NCI-H2029 (cell line): ENCODE data around the gene C20orf204.

Source experiments
- DNase-seq: peaks from one replicate; lab custom pipeline; 2025; lab: John Stamatoyannopoulos, UW

C20orf204 gene

DNA sequence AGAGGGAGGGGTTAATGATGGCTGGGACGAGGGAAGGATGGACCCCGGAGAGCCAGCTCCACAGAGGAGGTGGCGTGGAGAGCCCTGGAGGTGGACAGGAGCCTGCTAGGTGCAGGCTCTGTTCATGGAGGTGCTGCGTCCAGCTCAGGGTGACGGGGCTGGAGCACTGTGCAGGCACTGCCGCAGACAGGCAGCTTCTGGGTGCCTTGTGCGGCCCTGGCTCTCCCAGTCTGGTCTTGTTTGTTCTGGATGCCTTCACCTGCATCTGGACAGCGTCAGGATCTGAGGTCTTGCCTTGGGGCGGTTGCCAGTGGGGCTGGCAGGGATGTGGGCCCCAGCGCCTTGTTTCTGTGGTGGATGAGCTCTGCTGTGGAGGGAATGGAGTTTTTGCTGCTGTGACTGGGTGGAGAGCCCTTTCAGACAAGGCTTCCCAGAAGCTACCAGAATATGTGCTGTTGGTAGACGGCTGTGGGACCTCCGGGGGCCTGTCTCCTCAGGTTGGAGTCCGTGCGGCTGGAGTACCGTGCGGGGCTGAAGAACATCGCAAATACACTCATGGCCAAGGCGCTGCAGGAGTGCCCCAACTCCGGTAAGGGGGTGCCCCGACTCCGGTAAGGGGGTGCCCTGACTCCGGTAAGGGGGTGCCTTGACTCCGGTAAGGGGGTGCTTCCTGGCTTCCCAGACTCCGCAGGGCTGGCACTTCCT, 7.8 kb upstream of the C20orf204 start:
- no peak for DNase-seq

DNA sequence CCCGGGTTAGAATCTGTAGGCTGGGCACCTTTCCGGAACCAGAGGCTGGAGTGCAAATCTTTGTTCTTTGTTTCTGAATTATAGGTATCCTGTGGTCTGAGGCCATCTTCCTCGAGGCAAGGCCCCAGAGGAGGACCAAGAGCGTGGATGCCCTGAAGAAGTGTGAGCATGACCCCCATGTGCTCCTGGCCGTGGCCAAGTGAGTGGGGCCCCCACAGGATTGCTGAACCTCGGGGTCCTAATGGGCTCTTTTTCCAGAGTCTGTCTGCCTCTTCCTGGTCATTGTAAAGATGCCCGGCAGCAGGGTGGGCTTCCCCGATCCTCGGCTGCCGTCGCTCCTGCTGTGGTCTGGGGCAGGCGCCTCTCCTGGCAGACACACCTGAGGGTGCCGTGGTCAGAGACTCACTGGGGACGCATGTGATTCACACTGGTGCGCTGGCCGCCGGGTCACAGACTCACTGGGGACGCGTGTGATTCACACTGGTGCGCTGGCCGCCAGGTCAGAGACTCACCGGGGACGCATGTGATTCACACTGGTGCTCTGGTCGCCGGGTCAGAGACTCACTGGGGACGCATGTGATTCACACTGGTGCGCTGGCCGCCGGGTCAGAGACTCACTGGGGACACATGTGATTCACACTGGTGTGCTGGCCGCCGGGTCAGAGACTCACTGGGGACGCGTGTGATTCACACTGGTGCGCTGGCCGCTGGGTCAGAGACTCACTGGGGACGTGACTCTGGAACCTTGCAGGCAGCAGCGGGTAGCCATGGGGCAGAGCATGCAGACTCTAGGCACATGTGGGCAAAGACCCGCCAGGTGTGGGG, 6.5 kb upstream of the C20orf204 start:
- DNase-seq, result no peak

DNA sequence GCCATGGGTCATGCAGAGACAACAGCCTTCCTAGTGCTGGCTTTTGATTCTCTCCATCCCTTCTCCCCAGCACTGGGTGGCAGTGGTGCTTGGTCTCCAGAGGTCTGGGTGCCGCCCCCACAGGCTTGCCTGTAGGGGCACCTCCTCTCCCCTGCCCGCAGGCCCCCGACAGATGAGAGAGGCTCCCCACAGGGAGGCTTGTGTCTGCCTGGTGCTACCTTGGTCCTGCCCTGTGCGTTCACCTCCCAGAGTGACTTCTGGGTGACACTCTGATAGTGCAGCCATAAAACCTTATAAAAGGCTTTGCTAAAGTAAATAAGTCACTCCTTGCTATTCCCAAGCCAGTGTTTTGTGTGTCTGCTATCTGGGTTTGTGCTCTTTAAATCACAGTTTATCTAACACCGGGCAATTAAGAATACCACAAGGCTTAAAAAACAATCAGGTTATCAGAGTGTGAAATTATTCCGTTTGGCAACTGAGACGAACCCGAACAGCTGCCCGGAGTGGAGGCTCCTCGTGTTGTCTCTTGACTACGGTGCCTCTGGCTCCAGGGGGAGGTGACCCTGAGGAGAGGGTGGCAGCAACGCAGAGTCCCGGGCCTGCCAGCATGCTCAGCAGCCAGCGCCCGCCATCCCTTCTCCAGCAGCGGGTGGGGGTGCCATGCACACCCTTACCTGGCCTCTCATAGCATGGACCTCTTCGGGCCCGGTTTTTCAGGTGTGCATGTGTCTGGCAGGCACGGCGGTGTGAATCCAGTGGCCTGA, 5.4 kb upstream of the C20orf204 start:
- DNase-seq, result no peak

DNA sequence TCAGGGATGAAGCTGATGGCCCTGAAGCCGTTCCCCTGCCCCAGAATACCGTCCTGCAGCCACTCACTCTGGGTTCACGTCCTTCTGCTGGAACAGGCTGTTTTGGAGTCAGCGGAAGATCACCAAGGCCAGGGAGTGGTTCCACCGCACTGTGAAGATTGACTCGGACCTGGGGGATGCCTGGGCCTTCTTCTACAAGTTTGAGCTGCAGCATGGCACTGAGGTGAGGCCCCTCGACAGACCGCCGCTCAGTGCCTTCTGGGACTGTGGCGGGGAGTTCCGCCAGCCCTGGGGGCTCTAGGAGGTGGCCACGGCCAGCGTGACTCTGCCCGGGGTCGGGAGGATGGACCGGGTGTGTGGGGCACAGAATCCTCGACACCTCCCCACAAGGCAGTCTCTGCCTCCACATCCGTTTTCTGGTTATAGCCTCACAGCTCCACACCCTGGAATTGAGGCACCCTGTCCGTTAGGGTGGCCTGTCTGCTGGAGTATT, 4.1 kb upstream of the C20orf204 start:
- DNase-seq, result no peak

DNA sequence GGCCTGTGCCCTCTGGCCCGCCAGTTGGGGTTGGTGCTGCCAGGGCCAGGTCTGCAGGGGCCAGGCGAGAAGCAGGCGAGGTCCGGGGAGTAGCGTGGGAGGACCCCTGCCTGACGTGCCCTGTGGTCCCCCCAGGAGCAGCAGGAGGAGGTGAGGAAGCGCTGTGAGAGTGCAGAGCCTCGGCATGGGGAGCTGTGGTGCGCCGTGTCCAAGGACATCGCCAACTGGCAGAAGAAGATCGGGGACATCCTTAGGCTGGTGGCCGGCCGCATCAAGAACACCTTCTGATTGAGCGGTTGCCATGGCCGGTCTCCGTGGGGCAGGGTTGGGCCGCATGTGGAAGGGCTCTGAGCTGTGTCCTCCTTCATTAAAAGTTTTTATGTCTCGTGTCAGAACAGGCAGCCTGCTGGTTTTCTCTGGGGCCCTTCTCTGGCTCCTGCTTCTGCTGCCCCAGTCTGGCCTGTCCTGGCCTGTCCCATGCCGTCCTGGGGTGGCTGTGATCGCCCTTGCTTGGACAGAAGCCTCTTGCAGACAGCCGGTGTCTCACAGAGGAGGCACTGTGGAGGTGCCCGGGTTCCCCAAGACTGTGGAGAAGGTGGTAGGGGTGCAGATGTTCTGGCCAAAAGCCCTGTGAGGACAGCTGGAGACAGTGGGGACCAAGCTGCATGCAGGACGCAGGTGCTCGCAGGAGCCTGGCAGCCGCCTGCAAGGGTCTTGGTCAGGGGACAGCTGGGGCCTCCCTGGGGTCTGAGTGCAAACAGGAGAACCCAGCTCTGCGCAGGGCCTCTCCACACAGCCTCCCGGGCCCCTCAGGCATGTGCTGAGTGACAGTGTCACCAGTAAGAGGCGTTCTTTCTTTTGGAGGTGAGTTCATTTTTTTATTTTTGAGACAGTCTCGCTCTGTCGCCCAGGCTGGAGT, 3.0 kb upstream of the C20orf204 start:
- DNase-seq, result no peak

DNA sequence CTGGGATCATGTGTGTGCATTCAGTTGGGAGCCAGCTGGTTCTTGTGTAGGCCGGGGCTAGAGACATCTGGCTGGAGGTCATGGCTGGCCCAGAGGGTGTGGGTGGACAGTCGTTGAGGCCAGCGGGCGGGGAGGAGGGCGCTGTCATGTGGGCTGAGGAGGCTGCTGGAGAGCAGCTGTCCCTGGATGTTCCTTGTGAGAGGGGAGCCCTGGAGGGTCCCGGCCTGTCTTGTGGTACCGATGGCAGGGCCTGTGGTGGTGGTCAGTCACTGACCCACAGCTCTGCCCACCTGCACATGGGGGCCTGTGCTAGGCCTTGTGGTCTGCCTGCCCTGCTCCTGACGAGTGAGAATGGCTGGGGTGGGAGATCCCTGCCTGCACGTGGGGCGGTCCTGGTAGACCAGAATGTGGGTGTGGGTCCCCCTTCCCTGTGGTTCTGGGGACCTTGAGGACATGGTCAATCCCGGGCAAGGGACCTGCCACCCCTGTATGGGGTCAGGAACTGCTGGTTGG, 1.9 kb upstream of the C20orf204 start:
- DNase-seq, result no peak

DNA sequence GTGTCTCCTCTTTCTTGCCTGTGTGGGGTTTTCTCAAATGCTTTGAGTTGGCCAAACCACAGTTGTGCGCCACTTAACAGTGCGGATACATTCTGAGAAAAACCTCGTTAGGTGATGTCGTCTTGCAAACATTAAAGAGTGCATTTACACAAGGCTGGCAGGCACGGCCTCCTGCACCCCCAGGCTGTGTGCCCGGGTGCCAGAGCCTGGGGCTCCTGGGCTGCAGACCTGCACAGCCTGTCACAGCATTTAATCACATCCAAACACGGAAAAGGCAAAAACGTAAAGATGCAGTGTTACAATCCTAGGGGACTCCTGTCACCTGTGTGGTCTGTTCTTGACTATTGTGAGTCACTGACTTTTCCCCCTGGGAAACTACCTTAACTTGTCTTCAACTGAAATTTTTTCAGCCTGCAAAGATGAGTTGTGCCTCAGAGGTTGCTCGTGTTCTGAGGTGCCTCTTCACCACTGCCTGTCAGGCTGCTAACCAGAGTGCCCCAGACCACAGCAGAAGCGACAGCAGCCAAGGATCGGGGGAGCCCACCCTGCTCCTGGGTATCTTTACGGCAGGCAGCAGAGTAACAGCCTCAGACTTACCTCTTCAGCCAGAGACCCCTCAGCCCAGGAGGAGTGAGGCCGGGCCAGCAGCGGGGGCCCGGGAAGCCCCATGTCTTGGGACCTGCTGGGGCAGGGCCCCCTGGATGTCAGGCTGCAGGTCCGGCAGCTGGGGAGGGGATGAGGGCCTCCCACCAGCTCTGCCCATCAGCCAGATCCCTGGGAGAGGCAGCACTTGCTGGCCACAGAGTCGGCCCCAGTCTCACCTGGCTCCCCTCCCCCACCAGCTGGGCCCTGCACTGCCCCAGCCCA, 683 bp upstream of the C20orf204 start:
- DNase-seq, result no peak

DNA sequence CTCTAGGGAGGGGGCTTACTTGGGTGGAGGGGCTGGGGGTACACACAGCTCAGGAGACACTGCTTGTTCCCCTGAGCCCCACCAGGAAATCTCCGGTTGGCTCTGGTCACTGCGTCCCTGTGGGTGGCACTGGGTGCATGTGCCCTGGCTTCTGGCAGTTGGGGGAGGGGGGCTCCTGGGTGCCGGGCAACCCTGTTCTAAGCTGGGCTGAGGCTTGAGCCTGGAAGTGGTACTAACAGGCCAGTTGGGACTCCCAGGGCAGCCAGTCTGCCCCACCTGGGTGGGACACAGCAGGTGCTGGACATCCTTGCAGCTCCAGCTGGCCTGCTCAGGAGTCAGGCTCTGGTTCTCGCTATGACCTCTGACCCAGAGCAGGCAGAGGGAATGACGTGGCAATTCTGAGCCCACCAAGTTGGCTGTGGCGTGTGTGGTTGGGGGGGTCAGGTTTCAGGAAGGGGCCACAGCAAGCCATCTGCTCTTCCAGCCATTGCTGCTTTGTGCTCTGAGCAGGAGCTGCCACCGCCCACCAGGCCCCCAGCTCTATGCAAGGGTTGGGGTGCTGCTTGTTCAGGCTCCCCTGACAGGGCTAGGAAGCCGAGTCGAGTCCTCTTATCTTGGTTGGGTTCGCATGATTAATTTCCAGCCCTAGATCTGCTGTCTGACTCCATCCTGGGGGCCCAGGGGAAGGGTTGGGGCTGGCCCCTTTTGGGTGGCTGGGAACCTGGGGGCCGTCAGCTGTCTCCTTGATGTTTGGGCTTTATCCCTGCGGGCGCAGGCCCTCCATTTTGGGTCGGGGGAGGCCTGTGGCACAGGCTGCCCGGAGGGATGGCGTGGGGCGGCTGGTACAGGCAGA, 590 bp downstream of the C20orf204 start:
- DNase-seq, result no peak

DNA sequence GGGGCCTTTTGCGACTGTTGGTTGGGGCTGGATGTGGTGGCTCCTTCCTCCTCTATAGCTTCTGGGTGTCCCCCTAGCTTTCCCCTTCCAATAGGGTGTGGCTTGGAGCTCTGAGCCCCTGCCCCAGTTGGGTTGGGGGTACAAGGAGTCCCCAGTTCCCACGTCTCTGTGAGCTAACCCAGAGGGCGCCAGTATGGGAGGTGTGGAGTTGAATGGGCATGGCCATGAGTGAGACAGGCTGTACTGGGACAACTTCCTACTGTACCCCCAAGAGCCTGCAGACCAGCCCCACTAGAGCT, 1.2 kb downstream of the C20orf204 start:
- DNase-seq, result no peak

DNA sequence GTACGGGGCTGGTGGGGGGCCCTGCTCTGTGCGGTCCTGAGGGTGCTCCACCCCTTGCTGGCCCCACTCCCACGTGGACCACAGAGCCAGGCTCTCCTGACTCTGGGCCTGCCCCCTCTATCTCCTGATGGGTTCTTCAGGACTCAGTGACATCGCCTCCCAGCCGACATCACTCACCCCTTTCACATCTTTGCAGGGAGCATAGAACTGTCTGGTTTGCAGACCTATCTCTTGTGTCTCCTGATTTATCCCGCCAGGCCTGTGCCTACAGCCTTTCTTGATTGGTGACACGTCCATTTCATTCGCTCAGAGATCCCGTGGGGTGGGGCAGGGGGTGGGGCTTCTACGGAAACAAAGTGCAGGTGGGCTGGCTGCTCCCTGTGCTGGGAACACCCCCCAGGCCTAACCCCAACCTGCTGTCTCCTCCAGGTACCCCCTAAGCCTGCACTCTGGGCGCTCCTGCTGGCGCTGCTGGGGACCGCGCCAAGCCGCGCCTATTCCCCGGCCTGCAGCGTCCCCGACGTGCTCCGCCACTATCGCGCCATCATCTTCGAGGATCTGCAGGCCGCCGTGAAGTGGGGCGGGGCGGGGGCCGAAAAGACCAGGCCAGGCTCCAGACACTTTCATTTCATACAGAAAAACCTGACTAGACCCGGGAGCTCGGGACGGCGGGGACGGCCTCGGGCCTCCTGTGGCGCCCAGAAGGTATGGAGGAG, 1.7 kb downstream of the C20orf204 start:
- DNase-seq, result no peak

DNA sequence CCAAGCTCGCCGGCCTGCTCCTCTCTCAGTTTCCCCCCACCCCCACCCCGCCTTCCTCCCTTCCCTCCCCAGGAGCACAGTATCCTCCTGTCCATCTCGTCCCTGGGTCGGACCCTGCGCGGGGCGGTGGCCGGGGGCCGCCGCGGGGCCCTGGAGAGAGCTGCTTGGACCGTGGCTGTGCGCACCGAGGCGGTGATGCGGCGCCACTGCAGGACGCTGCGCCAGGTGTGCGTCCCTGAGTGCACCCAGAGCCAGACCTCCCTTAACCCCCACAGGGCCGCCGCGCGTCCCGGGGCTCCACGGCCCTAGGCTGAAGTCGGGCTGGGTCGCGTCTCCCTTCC, 2.2 kb downstream of the C20orf204 start:
- no peak for DNase-seq

DNA sequence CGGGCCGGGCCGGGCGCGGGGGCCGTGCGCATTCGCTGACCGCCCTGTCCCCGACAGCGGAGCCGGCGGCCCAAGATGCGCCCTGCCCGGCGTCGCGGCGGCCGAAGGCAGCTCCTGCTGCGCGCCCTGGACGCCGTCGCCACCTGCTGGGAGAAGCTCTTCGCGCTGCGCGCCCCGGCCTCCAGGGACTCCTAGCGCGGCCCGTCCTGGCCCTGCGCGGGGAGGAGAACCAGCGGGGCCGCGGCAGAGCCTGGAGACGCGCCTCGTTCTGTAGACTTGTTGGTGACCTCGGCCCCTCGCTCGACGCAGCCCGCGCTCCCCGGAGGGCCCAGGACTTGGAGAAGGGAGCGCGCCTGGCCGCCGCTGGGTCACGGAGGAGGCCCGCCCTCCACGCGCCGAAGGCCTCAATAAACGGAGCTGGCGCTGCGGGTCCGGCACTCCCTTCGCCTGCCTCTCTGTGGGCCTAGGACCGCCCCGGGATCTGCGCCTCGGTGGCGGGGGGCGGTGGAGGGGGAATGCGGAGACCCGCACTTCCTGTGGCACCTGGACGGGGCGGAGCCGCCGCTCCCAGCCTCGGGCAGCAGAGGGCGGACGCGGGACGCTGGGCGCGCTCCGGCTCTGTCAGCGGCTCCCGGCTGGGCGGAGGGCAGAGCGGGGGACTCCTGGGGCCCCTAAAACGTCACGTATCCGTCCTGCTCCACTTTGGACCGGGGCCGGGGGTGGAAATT, 2.7 kb downstream of the C20orf204 start:
- DNase-seq, result peak; percentile 31

DNA sequence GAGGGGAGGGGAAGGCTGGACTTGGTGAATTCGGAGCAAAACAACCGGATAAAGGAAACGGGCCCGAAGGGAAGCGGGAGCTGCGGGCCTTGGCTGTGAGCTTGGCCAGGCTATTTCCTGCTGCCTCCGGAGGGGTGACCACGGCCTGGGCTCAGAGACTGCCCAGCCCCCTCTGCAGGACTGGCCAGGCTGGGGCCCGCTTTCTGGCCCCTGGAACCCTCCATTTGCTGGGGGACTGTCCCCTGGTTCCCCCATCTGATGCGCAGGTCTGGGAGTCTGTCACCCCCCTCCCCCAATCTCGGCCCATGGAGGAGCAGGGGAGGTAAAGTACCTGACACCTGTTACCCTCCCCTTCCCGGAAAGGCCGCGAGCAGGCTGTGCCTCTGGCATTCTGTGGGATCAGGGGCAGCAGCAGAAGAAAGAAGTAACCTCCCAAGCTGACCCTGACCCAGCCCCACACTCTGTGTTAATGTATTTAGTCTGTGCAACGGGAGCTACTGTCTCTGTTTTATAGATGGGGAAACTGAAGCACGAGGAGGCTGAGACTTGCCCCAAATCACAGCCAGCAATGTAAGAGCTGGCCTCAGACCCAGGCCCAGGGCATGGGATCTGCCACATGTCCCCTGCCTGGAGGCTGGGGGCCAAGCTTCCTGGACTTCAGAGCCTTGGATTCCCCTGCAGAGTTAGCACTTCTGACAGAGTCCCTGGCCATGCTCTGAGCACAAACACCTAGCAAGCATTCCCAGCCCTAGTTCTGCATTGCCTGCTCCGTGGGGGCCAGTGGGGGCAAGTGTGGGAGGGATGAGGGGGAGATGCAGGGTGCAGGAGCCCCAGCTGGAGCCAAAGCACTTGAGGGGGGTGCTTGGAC, 3.5 kb downstream of the C20orf204 start:
- no peak for DNase-seq

DNA sequence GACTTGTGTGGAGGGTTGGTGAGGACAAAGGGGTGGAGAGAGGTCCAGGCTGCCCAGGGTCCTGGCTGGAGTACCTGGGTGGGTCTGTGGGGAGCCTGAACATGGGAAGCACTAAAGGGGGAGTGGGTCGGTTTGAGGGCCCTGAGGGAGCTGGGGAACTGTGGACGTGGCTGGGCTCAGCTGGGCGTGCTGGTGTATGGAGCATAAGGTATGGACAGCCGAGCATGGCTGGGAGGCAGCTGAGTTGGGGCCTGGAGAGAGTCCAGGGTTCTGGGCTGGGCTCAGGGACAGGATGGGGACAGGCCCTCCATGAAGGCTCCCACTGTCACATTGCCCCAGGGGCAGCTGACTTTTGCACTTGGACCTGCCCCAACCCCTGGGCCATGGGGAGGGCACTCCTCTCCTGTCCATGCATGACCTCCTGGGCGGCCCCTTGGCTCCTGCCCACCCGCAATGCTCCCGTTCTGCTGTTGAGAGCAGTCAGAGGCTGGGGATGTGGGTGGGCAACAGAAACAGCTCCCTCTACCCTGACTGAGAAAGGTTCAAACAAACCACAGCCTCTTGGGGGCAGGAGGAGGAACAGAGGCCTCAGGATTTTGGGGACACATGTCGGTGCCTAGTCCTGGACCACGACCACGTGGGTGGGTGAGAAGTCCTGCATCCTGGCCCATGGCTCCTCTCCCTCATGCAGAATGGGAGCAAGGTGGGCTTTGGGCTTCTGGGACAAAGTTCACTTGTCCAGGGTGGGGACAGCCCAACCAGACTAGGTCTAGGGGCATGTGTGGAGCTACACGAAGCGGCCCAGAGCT, 4.5 kb downstream of the C20orf204 start:
- DNase-seq, result no peak

DNA sequence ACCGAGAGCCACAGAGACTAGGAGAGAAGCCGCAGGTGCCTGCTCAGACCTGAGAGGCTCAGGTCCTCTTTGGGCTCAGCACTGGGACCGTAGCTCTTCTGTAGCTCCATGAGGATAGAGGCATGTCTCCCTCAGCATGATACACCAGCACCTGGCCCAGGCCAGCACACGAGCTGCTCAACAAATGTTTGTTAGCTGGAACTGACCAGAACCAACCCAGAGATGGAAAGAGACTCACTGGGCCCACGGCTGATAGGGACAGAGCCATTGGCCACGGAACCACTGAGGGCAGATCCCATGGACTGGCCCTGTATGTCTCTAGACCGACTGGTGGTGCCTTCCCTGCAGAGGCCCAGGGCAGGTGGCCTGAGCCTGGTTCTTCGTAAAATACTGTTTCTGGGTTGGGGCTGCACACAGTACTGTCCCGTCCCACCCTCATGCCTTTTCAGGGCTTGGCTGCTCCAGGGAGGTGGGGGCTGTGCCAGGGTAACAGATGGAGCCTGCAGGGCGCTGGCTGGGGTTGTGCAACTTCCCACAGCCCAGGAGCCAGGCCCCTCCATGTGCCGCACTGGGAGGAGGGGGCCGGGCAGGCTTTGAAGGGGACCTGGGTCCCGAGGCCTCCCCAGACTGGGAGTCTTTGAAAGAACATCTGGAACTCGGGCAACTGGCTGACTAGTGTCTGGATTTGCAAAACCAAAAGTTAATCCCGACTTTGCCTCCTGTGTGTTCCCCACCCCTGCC, 5.2 kb downstream of the C20orf204 start:
- DNase-seq, result no peak

DNA sequence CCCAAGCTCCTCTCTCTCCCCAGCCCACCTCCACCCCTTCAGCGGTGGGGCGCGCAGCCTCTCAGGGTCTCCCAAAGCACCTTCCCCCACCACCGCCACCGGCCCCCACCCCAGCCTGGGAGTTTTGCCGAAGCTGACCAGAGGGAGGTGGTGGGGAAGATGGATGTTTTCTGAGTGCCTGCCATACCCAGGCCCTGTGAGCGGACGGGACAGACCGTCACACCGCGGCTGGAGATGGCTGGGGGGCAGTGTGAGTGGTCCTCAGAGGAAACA, 5.7 kb downstream of the C20orf204 start:
- no peak for DNase-seq
